Stimulated activated CD8-positive, alpha-beta memory T cell treated with anti-CD3 and anti-CD28 coated beads, Interleukin-15, amount 100 ng/mL, for 24 hours (primary cell): Measurements from ENCODE around the gene FBN3.
"Not testable (repeated sequence)": the region's sequence is repeated elsewhere in the genome, so short reads cannot be mapped to it uniquely, and the experiment has no call there.

Source experiments
- DNase-seq: peaks from one replicate; pipeline ENCODE4 v3.0.0-alpha.2; 2020; ENCODE audit warnings: low read depth

The FBN3 gene

DNA sequence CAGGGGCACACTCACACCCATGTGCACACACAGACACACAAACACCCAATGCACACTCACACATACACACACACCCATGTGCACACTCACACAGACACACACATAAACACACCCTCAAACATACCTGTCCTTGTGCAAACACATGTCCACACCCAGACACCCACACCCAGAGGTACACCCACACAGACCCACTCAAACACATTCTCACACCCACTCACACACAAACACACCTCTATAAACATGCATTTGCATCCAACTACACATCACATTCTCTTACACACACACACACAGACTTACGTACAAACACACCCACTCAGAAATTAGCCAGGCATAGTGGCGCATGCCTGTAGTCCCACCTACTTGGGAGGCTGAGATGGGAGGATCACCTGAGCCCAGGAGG lies 31.4 kb downstream of the FBN3 start:
- no peak for DNase-seq

DNA sequence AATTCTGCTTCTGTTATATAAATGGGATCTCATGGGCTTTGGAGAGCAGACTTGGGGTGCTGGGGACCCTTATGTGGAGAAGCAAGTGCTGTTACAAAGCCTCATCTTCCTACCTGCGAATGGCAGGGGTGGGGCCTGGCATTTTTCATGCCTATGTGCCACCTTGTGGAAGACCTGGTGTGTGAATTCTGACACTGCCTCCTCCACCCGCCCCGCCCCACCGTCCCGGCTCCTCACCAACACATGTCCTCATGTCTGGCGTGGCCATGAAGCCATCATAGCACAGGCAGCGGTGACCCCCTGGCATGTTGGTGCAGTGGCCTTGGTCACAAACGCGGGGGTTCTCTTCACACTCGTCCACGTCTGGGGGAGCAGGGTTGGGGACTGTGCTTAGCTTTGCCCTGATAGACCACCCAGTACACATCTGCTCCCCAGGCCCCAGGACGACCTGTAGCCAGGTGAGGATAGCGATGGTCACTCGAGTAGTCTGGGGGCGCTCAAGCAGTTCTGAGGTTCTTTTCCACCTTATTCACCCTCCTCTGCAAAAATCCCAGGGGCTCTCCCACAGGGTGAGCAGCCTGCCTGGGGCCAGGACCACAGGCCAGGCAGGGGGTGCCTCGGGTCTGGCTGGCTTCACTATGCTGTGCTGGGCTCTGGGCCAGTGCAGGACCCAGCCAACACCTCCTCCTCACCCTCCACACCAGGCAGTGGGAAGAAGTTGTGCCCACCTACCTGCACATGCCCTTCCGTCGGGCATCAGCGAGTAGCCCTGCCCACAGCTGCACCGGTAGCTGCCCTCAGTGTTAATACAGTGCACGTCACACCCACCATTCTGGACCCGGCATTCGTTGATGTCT lies 32.7 kb downstream of the FBN3 start:
- no peak for DNase-seq

DNA sequence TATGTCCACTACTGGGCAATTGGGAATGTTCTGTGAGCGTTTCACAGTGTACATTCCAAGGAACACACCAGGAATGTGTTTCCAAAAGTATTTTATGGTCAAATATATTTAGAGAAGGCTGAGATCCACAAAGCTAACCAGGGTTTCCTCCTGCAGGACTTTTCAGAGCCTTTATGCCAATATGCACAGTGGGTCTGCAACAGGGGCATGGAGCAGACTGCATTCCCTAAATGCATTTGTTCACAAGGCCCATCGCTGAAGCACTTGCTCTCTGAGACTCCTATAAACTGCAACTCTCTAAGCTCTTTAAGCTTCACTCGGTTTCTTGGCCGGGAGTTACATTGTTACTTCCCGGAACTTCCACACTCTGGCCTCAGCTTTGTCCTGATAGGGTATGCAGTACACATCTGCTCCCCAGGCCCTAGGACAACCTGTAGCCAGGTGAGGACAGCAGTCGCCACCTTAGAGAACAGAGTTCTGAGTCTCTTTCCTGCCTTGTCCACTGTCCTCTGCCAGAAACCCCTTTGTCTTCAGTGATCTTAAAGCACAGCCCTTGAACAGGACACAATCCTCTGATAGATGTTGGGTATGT lies 33.5 kb downstream of the FBN3 start:
- DNase-seq = no peak

GRCh38 chr19:8113017-8113416 lies 36.4 kb downstream of the FBN3 start:
- DNase-seq = no peak

DNA sequence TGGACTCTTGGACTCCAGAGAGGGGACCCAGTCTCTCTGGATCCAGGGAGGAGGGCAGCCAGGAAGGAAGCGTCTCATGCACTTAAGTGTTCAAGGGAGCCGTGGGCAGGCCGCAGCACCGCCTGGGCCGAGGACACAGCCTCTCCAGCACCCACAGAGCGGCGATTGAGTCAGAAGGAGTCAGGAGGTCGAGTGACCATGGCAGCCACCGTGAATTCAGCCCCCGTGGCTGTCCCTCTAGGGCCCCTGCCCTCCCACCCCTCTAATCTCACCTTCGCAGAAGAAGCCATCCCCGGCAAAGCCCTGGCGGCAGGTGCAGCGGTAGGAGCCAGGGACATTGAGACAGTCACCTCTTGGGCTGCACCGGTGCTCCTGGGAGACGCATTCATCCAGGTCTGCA lies 38.0 kb downstream of the FBN3 start:
- DNase-seq = no peak

GRCh38 chr19:8110931-8111330 lies 38.5 kb downstream of the FBN3 start:
- DNase-seq = no peak

DNA sequence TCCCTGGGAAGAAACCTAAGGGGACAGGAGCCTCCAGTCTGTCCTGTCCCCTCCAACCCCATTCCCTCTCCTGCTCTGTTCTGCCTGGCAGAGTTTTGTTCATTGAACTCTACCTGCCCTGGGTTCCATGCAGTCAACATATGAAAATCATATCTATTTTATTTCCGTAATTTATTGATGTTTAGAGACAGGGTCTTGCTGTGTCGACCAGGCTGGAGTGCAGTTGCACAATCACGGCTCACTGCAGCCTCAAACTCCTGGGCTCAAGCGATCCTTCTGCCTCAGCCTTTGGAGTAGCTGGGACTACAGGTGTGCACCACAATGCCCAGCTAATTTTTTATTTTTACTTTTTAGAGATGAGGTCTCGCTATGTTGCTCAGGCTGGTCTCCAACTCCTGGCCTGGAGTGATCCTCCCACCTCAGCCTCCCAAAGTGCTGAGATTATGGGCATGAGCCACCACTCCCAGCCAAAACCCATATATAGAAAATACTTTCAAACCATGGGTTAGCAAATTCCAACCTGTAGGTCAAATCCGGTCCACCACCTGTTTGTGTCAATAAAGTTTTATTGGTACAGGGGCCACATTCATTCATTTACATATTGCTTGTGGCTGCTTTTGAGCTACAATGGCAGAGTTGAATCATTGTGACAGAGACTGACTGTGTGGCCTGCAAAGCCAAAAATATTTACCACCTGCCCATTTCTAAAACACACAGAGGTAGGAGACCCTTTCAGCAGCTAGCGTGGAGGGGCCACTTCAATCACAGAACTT lies 39.3 kb downstream of the FBN3 start:
- no peak for DNase-seq

GRCh38 chr19:8109455-8109854 lies 39.9 kb downstream of the FBN3 start:
- no peak for DNase-seq

- DNase-seq = no peak
These were observed 40.6 kb downstream of the FBN3 start for GRCh38 chr19:8108560-8109445.

- no peak for DNase-seq
These were observed 42.0 kb downstream of the FBN3 start for GRCh38 chr19:8107301-8107903.

DNA sequence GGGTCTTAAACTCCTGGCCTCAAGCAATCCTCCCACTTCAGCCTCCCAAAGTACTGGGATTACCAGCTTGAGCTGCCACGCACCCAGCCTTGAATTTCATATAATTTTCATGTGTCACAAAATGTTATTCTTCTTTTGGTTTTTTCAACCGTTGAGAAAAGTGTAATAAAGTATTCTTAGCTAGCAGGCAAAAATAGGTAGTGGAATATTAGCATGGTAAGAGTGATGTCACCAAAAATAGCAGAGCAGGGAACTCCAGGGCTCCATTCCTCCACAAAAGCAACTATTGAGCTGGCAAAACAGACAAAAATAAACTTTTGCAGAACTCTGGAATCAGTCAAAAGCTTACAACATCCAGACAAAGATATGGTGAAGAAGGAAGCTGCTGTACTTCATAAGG lies 43.9 kb downstream of the FBN3 start:
- no peak for DNase-seq

GRCh38 chr19:8101910-8102309 lies 47.5 kb downstream of the FBN3 start:
- DNase-seq = not testable (repeated sequence)

- no peak for DNase-seq
These were observed 48.1 kb downstream of the FBN3 start for GRCh38 chr19:8101311-8101710.

GRCh38 chr19:8097681-8098567 lies 51.5 kb downstream of the FBN3 start:
- no peak for DNase-seq

GRCh38 chr19:8097198-8097597 lies 52.2 kb downstream of the FBN3 start:
- no peak for DNase-seq

GRCh38 chr19:8096071-8096470 lies 53.3 kb downstream of the FBN3 start:
- no peak for DNase-seq

- DNase-seq = no peak
These were observed 54.0 kb downstream of the FBN3 start for GRCh38 chr19:8095354-8095886.

GRCh38 chr19:8094336-8094735 lies 55.1 kb downstream of the FBN3 start:
- no peak for DNase-seq

GRCh38 chr19:8093740-8094139 lies 55.7 kb downstream of the FBN3 start:
- no peak for DNase-seq

- no peak for DNase-seq
These were observed 58.4 kb downstream of the FBN3 start for GRCh38 chr19:8090950-8091349.
